NCI-H146 treated with DMSO at 0.1 percent for 48 hours (cell line): ENCODE results near the gene ABR.
"Not testable (repeated sequence)": the region's sequence is repeated elsewhere in the genome, so short reads cannot be mapped to it uniquely, and the experiment has no call there.

Source experiments
- DNase-seq: peaks from one replicate; lab custom pipeline; 2025; ENCODE audit not compliant: unreplicated experiment; lab: John Stamatoyannopoulos, UW

Gene ABR

GRCh38 chr17:1174263-1174880 lies 5.4 kb downstream of the ABR start:
- no peak for DNase-seq

DNA sequence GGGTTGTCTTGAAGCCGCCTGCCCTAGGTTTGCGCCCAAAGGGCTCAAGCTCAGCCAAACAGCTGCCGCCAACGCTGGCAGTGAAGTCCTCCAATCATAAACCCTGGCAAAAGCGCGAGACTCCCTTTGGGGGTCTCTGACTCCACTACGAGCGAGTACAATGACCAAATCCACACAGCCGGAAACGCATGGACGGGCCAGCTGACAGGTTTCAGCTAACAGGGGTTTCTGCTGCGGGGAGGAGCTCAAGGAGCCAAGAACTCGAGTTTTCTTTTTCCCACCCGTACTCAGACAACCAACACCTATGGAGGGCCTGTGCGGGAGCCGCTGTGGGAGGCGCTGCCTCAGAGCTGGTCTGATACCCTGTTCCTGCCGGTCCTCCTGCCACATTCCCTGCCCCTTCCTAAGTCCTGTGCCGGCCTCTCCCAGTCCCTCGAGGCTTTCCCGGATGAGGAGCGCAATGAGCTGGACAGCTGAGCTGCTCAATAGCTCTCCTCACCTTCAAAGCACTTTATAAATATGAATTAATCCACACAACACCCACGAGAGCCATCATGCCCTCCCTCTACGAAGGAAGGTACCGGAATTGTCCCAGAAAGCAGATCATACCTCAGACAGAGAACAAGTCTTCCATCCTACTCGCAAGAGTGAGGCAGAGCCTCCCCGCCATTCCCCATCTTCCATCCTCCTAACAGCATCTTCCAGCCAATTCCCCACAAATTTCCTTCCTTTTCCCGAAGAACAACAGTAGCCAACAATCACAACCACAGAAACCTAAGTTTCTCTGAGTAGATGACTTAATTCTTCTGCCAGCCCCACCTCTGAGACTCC lies 6.1 kb downstream of the ABR start:
- no peak for DNase-seq

DNA sequence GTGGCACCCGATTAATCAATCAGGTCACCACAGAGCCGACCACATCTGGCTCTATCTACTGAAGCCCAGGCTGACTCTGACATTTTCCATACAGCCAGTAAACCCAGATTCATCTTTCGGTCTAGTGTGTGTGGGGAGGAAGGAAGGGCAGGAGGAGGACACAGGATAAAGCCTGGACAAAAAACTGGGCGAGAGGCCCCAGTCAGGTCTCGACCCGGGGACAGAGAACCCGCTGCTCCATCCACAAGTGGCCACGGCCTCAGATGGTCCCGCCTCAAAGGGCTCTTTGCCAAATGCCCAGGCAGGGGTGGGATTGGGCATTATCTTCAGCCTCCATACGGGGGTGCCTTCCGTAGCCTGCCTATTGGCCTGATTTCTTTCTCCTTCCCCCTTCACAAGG lies 7.8 kb downstream of the ABR start:
- no peak for DNase-seq

- no peak for DNase-seq
Measured at GRCh38 chr17:1170739-1171138, 9.0 kb downstream of the ABR start.

- no peak for DNase-seq
Measured at GRCh38 chr17:1169929-1170312, 9.9 kb downstream of the ABR start.

DNA sequence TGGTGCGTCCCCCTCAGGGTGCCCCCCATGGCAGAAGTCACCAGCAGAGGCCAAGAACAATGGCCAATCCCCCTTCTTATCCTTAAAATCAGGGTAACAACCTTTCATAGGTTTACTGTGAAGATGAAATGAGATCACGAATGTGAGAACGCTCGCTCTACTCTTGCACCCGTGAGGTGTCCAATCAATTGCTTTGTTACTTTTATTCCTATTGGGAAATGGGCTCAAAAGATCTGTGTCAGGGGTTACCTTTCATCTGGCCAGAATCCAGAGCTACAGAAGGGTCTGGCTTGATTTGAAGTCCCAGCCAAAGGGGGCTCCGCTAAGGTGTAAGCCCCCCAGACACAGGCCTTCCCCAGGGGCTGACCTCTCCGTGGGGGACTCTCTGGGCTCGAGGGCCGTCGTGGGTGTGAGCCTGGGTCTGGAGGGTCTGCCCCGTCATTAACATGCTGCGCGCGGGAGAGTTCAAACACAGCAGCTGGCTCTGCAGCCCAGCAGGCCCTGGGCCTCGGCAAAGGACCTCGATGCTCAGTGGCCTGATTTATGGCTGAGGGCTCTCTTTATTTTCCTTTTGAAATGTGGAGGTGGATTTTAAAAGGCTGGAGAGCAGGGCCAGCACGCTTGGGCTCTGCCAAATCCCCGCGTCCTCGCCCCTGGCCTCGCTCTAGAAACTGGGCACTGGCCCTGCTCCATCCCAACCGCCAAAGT lies 10.4 kb downstream of the ABR start:
- DNase-seq = no peak

- no peak for DNase-seq
Measured at GRCh38 chr17:1168533-1169220, 11.1 kb downstream of the ABR start.

DNA sequence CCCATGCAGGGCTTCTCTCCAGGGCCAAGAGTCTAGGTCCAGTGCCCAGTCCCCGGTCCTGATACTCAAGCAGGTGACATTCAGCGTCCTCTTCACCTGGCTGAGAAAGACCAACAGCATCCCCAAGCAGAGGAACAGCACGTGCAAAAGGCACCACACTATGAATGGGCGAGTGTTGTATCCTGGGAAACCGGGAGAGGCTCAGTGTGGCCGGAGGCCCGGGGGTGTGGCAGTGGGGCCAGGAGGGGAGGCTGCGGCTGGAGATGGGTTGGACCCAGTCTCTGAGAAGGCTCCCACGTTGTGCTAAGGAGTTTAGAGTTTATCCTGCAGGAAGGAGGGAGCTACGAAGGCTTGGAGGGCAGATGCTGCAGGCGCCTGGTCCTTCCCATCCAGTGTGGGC lies 13.5 kb downstream of the ABR start:
- no peak for DNase-seq

DNA sequence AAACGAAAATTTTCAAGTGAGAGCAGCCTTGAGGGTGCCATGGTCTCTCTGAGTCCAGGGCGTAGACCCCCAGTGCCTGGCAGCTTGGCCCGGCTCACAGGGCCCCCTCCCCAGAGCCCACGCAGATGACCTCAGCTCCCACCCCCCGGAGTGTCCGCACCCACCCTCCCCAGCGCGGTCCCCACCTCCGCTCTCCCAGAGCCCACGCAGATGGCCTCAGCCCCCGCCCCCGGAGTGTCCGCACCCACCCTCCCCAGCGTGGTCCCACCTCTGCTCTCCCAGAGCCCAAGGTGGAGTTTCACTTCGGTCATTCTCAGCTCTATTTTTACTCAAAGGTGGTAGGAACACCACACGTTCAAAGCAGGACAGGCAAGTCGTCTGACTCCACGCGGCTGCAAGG lies 13.9 kb downstream of the ABR start:
- DNase-seq = no peak

DNA sequence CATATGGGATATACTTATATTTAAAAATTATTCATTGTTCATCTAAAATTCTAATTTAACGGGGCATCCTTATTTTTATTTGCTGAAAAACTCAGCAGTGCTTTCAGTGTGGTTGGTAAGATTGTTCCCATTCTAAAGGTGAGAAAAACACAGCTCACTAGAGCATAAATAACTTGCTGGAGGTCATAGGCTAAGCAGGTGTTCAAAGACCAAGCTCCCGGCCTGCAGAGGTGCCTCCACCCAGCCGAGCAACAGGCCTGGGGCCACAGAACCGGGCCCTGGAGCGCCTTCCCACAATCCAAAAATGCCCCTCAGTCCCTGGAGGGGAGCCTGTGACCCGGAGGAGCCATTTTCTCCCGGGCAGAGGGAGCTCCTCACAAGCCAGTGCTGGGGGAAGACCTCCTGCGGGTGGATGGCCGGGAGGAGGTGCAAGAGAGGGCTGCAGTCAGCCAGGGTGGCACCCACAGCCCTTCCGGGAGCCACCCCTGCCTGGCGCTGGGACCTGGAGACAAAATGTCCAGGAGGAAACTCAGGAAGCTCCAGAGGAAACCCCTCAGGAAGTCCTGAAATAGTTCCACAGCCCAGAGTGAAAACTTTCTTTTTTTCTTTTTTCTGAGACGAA lies 14.7 kb downstream of the ABR start:
- DNase-seq = no peak

DNA sequence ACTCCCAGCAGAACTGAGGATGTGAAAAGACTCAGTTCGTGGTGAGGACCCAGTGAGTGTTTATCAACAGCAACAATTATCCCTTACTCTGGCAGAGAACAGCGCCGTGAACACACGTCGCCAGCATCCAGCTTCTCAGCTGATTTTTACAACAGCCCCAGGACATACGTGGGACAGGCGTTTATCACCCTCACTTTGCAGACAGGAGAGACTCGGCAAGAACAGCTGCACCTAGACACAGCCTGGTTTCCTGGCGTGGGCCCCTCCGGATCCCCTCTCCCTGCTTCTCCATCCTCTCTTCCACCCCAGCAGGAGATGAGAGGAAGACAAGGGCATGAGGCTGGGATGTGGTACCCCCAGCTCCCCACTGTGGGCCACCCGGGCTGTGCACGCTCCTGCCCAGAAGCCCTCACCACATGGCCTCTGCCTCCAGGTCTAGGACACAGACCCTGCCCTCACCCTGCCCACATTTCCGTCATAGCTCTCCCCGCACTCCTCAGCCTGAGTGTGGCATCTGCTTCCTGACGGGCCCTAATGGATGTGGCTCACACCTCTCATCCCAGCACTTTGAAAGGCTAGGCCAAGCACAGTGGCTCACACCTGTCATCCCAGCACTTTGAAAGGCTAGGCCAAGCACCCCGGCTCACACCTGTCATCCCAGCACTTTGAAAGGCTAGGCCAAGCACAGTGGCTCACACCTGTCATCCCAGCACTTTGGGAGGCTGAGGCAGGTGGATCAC lies 17.5 kb downstream of the ABR start:
- DNase-seq = peak; percentile 66

DNA sequence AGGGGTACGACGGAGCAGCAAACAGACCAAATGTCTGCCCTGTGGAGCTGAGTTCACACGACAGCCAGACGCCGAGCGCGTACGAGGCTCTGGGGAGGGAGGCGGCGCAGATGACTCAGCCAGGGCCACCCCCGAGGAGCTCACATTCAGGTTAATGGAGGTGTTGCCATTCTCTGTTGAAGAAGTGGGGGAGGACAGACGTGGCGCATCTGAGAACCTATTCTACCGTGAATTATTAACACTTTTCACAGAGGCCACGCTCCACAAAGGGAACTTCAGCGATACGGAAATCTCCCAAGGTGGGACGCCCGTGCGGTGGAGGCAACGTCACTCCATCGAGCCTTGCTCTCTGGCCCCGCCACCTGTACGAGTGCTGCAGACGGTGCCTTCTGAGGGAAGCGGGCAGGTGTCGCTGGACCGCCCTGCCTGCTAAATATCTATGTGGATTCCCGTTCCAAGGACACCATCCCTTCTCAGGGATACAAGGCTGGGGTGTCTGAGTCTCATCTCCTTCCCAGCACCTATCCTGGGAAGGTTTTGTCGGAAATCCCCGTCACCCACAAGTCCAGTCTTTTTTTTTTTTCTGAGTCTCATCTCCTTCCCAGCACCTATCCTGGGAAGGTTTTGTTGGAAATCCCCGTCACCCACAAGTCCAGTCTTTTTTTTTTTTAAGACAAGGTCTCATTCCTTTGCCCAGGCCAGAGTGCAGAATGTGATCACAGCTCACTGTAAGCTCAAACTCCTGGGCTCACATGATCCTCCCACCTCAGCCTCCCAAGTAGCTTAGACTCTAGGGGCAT lies 19.0 kb downstream of the ABR start:
- no peak for DNase-seq

GRCh38 chr17:1159431-1160180 lies 20.2 kb downstream of the ABR start:
- no peak for DNase-seq

DNA sequence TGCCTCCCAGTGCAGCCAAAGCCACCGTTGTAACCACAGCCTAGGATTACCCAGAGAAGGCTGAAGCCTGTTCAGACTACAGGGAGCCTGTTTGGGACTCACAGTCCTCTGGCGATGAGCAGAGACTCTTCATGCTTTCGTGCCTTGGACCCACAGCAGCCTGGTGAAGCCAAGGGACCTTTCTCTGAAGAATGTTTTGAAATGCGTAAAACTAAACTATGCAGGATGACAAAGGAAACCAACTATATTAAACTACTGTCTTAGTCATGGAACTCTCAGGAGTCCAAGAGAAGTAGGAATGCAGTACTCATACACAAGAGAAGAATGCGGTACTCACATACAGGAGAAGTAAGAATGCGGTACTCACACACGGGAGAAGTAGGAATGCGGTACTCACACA lies 20.9 kb downstream of the ABR start:
- no peak for DNase-seq

DNA sequence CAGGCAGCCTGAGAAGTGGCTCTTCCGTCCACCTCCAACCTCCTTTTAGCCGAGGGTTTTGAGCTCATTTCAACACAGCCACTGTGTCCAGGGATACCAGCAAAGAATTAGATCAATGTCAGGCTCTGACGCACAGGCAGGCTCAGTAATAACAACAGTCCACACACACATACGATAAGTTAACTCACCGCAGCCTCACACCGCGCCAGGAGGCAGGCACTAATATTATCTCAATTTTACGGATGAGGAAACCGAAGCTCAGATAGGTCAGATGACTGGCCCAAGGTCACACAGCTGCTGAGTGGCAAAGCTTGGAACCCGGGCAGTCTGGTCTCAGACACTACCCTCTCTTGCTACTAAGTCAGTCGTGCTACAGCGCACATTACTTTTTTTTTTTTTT lies 22.9 kb downstream of the ABR start:
- DNase-seq = no peak

DNA sequence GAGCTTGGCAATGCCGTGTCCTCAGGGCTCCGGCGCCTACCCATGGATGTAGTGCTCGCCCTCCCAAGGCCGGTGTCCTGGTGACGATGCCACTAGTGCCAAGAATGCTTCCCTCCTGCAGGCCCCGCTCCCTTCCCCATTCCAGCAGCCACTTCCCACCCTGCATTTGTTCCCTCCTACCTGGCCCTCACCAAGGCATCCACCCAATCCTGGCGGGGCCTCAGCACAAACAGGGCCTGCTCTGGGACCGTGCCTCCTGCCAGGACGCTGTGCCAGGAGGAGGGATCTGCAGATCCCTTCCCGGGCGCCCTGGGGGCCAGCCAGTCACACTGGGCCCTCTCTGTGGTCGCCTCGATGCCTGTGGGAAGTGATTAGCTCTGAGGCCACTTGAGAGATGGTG lies 25.1 kb downstream of the ABR start:
- no peak for DNase-seq

DNA sequence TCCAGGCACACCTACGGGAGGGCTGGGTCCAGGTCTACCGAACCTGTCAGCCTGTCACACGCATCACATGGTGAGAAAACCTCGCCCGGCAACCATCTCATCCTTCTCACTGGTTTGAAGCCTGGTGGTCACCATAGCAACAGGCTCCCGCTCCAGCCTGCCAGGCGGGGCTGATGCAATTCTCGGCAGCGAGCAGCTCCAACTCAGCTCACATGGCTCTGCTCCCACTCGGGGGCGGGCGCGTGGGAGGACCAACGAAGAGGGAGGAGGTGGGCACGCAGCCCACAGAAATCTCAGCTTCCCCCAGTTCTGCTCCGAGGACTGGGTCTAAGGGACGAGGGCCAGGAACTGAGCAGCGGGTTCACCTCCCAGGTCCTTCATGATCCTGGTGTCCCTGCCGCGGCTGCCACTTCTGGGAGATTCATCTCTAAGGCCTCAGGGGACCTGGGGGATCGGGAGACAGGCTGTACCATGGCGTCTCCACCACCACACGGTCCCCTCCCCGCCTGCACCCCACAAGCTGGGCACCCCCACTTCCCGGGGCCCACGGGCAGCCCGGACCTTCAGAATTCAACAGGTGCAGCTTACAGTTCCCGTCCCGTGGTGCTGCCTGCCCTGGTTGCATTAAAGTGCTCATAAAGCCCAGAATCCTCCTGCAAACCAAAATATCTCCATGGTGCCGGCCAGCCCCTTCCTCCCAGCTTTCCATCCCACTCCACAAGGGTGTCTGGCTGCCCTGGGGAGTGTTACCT lies 25.8 kb downstream of the ABR start:
- peak; percentile 45 for DNase-seq

GRCh38 chr17:1152582-1152981 lies 27.2 kb downstream of the ABR start:
- DNase-seq = not testable (repeated sequence)
